Measurements from ENCODE around the gene SCTR.
"Not testable (repeated sequence)": the region's sequence is repeated elsewhere in the genome, so short reads cannot be mapped to it uniquely, and the experiment has no call there.

The SCTR gene

GRCh38 chr2:119416299-119416923 lies 107.9 kb downstream of the SCTR start:
- Histone ChIP-seq H3K27me3 (replicated peaks; ENCODE audit: control insufficient read depth, insufficient read depth, low read length, poor library complexity, severe bottlenecking) (peaks cover 3% of the 10 kb centered on the region), H3K27ac (ENCODE audit: insufficient read depth, low read length, poor library complexity, severe bottlenecking) (no peak overlapping the region), H3K4me3 (ENCODE audit: insufficient read depth, low read depth, low read length, poor library complexity, severe bottlenecking) (no peak overlapping the region), H3K9me3 (ENCODE audit: control insufficient read depth, low read length) (no peaks in the 10 kb centered on the region), H3K4me1 (ENCODE audit: control insufficient read depth, insufficient read depth, low read length, poor library complexity, severe bottlenecking) (no peaks in the 10 kb centered on the region), H3K36me3 (ENCODE audit: control insufficient read depth, insufficient read depth, low read length) (no peaks in the 10 kb centered on the region)
- no peak for DNase-seq

- Histone ChIP-seq H3K4me3 (ENCODE audit: insufficient read depth, low read depth, low read length, poor library complexity, severe bottlenecking) (no peak overlapping the region), H3K9me3 (ENCODE audit: control insufficient read depth, low read length) (no peaks in the 10 kb centered on the region), H3K27me3 (replicated peaks; ENCODE audit: control insufficient read depth, insufficient read depth, low read length, poor library complexity, severe bottlenecking) (peaks cover 3% of the 10 kb centered on the region), H3K27ac (ENCODE audit: insufficient read depth, low read length, poor library complexity, severe bottlenecking) (no peak overlapping the region), H3K4me1 (ENCODE audit: control insufficient read depth, insufficient read depth, low read length, poor library complexity, severe bottlenecking) (no peaks in the 10 kb centered on the region), H3K36me3 (ENCODE audit: control insufficient read depth, insufficient read depth, low read length) (no peaks in the 10 kb centered on the region)
- no peak for DNase-seq
Measured at GRCh38 chr2:119415630-119416029, 108.7 kb downstream of the SCTR start.

- H3K4me3 ChIP-seq (ENCODE audit: insufficient read depth, low read depth, low read length, poor library complexity, severe bottlenecking) = no peak overlapping the region
- DNase-seq = no peak
- no peak overlapping the region for H3K27ac ChIP-seq (ENCODE audit: insufficient read depth, low read length, poor library complexity, severe bottlenecking)
- peaks cover 3% of the 10 kb centered on the region for H3K27me3 ChIP-seq (replicated peaks; ENCODE audit: control insufficient read depth, insufficient read depth, low read length, poor library complexity, severe bottlenecking)
- no peaks in the 10 kb centered on the region for H3K36me3 ChIP-seq (ENCODE audit: control insufficient read depth, insufficient read depth, low read length)
- H3K4me1 ChIP-seq (ENCODE audit: control insufficient read depth, insufficient read depth, low read length, poor library complexity, severe bottlenecking) = no peaks in the 10 kb centered on the region
- H3K9me3 ChIP-seq (ENCODE audit: control insufficient read depth, low read length) = no peaks in the 10 kb centered on the region
Measured at GRCh38 chr2:119414894-119415293, 109.4 kb downstream of the SCTR start.

GRCh38 chr2:119409506-119409905 lies 114.8 kb downstream of the SCTR start:
- no peak for DNase-seq
- H3K27ac ChIP-seq (ENCODE audit: insufficient read depth, low read length, poor library complexity, severe bottlenecking) = no peak overlapping the region
- H3K36me3 ChIP-seq (ENCODE audit: control insufficient read depth, insufficient read depth, low read length) = no peaks in the 10 kb centered on the region

GRCh38 chr2:119408221-119408619 lies 116.1 kb downstream of the SCTR start:
- Histone ChIP-seq H3K27me3 (replicated peaks; ENCODE audit: control insufficient read depth, insufficient read depth, low read length, poor library complexity, severe bottlenecking) (no peaks in the 10 kb centered on the region), H3K4me1 (ENCODE audit: control insufficient read depth, insufficient read depth, low read length, poor library complexity, severe bottlenecking) (no peaks in the 10 kb centered on the region)

More at GRCh38 chr2:119409506-119409905, 114.8 kb downstream of the SCTR start:
- no peaks in the 10 kb centered on the region for H3K27me3 ChIP-seq (replicated peaks; ENCODE audit: control insufficient read depth, insufficient read depth, low read length, poor library complexity, severe bottlenecking)
- H3K4me3 ChIP-seq (ENCODE audit: insufficient read depth, low read depth, low read length, poor library complexity, severe bottlenecking) = no peak overlapping the region
- H3K4me1 ChIP-seq (ENCODE audit: control insufficient read depth, insufficient read depth, low read length, poor library complexity, severe bottlenecking) = no peaks in the 10 kb centered on the region
- no peaks in the 10 kb centered on the region for H3K9me3 ChIP-seq (ENCODE audit: control insufficient read depth, low read length)

GRCh38 chr2:119407430-119408220 lies 116.7 kb downstream of the SCTR start:
- Histone ChIP-seq H3K4me3 (ENCODE audit: insufficient read depth, low read depth, low read length, poor library complexity, severe bottlenecking) (no peak overlapping the region), H3K27ac (ENCODE audit: insufficient read depth, low read length, poor library complexity, severe bottlenecking) (no peak overlapping the region), H3K9me3 (ENCODE audit: control insufficient read depth, low read length) (no peaks in the 10 kb centered on the region), H3K27me3 (replicated peaks; ENCODE audit: control insufficient read depth, insufficient read depth, low read length, poor library complexity, severe bottlenecking) (no peaks in the 10 kb centered on the region), H3K4me1 (ENCODE audit: control insufficient read depth, insufficient read depth, low read length, poor library complexity, severe bottlenecking) (no peaks in the 10 kb centered on the region), H3K36me3 (ENCODE audit: control insufficient read depth, insufficient read depth, low read length) (no peaks in the 10 kb centered on the region)
- DNase-seq = peak in 1 of 3 donors; percentile 5

More at GRCh38 chr2:119408221-119408619, 116.1 kb downstream of the SCTR start:
- H3K4me3 ChIP-seq (ENCODE audit: insufficient read depth, low read depth, low read length, poor library complexity, severe bottlenecking) = no peak overlapping the region
- H3K27ac ChIP-seq (ENCODE audit: insufficient read depth, low read length, poor library complexity, severe bottlenecking) = no peak overlapping the region
- H3K36me3 ChIP-seq (ENCODE audit: control insufficient read depth, insufficient read depth, low read length) = no peaks in the 10 kb centered on the region
- H3K9me3 ChIP-seq (ENCODE audit: control insufficient read depth, low read length) = no peaks in the 10 kb centered on the region
- no peak for DNase-seq

GRCh38 chr2:119405151-119405550 lies 119.1 kb downstream of the SCTR start:
- Histone ChIP-seq H3K4me1 (ENCODE audit: control insufficient read depth, insufficient read depth, low read length, poor library complexity, severe bottlenecking) (no peaks in the 10 kb centered on the region), H3K4me3 (ENCODE audit: insufficient read depth, low read depth, low read length, poor library complexity, severe bottlenecking) (no peak overlapping the region), H3K27me3 (replicated peaks; ENCODE audit: control insufficient read depth, insufficient read depth, low read length, poor library complexity, severe bottlenecking) (no peaks in the 10 kb centered on the region), H3K27ac (ENCODE audit: insufficient read depth, low read length, poor library complexity, severe bottlenecking) (no peak overlapping the region), H3K36me3 (ENCODE audit: control insufficient read depth, insufficient read depth, low read length) (no peaks in the 10 kb centered on the region), H3K9me3 (ENCODE audit: control insufficient read depth, low read length) (no peaks in the 10 kb centered on the region)
- no peak for DNase-seq

GRCh38 chr2:119403618-119404017 lies 120.7 kb downstream of the SCTR start:
- not testable (repeated sequence) for H3K9me3 ChIP-seq (ENCODE audit: control insufficient read depth, low read length); H3K4me3 ChIP-seq (ENCODE audit: insufficient read depth, low read depth, low read length, poor library complexity, severe bottlenecking); H3K27ac ChIP-seq (ENCODE audit: insufficient read depth, low read length, poor library complexity, severe bottlenecking); H3K36me3 ChIP-seq (ENCODE audit: control insufficient read depth, insufficient read depth, low read length); H3K27me3 ChIP-seq (replicated peaks; ENCODE audit: control insufficient read depth, insufficient read depth, low read length, poor library complexity, severe bottlenecking); DNase-seq; H3K4me1 ChIP-seq (ENCODE audit: control insufficient read depth, insufficient read depth, low read length, poor library complexity, severe bottlenecking)

- DNase-seq = no peak
- no peaks in the 10 kb centered on the region for H3K27me3 ChIP-seq (replicated peaks; ENCODE audit: control insufficient read depth, insufficient read depth, low read length, poor library complexity, severe bottlenecking)
- no peaks in the 10 kb centered on the region for H3K36me3 ChIP-seq (ENCODE audit: control insufficient read depth, insufficient read depth, low read length)
- H3K4me3 ChIP-seq (ENCODE audit: insufficient read depth, low read depth, low read length, poor library complexity, severe bottlenecking) = no peak overlapping the region
- H3K27ac ChIP-seq (ENCODE audit: insufficient read depth, low read length, poor library complexity, severe bottlenecking) = no peak overlapping the region
- no peaks in the 10 kb centered on the region for H3K4me1 ChIP-seq (ENCODE audit: control insufficient read depth, insufficient read depth, low read length, poor library complexity, severe bottlenecking)
- no peaks in the 10 kb centered on the region for H3K9me3 ChIP-seq (ENCODE audit: control insufficient read depth, low read length)
Measured at GRCh38 chr2:119402645-119403560, 121.4 kb downstream of the SCTR start.

Data from effector memory CD4-positive, alpha-beta T cell (primary cell).